Measurements from ENCODE around the gene DDAH1.

Gene DDAH1

DNA sequence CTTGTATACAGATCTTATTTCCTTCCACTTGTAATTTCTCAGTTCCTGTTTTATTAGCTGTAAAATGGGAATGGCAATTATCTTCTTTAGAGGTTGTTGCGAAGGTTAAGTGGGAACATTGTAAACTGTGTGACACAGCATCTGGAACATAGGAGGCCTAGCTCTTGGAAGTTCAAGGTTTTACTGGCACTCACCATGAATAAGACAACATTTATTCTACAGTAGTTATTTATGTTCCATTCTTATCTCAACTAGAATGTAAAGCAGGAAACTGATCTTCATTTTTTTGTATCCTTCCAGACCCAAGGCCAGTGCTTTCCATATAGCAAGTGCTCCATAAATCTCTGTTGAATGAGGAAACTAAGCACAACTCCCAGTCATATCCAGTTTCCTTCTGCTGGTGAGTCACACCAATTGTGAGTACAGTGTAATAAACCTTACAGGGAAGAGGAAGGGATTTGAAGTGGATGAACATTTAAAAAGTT, 189.9 kb downstream of the DDAH1 start:
- no peak for DNase-seq (ENCODE audit: low spot score)

DNA sequence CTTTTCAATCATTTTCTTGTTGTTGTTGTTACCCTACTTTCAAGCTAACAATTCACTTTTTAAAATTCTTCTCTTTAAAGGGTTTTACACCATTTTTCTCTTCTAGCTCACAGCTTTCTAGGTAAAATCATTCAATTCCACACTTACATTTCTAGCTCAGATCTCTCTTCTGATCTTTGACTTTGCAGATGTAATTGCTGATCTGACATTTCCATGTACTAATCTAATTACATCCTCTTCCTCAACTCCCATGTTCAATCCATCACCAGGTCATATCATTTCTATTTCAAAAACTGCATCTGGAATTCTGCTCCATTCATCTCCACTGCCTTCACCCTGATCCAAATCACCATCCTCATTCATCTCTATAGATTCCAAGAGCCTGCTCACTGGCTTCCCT, 191.6 kb downstream of the DDAH1 start:
- DNase-seq (ENCODE audit: low spot score) = no peak

- no peak for DNase-seq (ENCODE audit: low spot score)
These were observed 196.0 kb downstream of the DDAH1 start for GRCh38 chr1:85268801-85269585.

Data from cerebellar cortex (tissue), 1 donor.